GM21786 (cell line): ENCODE data around the gene FBXW8.

Experiments used
- ATAC-seq: cut with Tn5 transposase; IDR thresholded peaks from one replicate; pipeline ENCODE4 v1.9.1; 2021; ENCODE audit not compliant: unreplicated experiment

FBXW8 gene

DNA sequence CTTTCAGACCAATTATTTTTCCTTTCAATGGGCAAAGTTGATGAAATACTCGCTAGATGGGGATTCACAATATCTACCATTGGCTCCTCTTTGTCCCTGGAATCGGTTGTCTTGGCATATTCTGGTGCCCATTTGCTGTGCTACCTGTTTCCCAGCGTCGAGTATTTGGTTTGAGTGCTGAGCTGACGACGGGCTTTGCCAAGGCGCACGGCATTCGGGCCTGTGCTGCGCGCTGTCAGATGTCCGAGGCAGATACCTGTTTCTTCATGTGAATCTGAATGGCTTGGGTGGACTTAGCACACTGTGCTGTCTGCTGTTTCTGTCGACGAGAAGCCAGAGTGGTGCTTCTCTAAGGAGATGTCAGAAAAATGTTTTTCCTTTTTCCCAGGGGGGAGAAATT is 107.5 kb downstream of the FBXW8 start:
- ATAC-seq, result no peak

DNA sequence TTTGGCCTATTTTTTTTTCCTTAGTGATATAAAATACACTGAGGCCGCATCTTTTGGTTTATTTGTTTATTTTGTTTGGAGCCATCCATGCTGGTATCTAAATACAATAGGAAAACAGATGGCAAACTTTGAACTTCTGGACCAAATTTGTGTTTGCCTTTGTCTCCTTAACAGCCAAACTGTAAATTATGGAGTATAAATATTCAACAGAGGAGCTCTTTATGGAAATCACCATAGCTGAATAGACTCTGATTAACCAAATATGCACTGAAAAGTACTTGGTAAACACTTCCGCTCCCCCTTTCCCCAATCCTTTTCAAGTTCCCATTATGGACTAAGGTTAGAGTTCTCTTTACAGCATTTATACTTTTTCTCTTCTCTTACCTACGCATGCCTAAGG is 107.9 kb downstream of the FBXW8 start:
- ATAC-seq, result no peak

DNA sequence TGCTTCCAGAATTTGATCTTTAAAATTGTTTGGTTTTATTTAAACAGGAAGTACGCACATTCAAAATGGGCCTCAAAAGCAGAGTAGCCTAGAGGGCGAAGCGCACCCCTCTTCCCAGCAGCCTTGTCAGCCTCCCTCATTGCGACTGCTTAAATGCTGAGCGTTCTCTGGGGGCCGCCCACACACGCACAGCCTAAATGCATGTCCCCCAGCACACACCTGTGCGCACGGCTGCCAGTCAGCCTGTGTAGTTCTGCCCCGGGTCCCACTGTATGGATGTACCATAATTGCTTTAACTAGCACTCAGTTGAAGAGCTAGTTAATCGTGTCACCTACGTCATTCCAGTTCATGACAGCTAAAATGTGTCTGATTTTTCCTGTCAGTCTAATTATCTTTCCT is 109.1 kb downstream of the FBXW8 start:
- ATAC-seq, result no peak

DNA sequence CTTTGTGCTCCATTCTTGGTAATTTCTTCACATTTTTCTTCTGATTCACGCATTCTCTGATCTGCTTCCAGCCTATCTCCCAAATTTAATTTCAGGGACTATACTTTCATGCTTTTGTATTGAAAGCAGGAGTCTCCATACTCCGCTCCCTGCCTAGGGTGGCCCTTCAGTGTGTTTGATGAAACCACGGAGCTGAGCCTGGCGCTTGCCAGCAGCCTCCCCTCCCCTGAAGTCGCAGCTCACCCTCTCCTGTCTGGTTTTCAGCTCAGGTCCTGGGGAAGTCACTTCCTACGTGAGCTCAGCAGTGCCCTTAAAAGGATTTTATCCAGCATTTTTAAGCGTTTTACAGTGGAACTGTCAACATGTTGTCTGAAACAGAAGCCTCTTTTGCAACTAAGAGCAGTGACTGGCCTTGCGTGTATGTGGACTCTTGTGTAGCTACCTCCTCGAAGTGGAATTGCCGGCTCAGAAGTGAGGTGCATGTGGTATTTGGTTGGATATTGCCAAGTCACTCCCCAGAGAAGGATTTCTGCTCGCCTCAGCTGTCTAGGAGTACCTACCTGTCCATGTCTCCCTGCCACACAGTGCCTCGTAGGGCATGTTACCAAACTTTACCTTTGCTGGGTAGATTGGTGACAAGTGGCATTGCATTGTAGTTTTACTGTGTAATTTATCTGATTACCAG is 109.9 kb downstream of the FBXW8 start:
- ATAC-seq, result no peak

DNA sequence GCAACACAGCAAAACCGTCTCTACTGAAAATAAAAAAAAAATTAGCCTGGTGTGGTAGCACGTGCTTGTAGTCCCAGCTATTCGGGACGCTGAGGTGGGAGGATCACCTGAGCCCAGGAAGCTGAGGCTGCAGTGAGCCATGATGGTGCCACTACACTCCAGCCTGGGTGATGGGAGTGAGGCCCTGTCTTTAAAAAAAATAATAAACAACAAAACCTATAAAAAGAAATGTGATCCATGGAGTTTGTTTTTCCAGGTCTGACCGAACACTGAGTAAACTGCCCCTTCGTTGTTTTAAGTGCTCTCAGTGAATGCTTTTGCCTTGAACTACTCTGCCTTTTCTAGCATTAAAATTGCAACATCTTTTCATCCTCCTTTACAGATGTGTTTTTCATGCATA is 111.7 kb downstream of the FBXW8 start:
- no peak for ATAC-seq

DNA sequence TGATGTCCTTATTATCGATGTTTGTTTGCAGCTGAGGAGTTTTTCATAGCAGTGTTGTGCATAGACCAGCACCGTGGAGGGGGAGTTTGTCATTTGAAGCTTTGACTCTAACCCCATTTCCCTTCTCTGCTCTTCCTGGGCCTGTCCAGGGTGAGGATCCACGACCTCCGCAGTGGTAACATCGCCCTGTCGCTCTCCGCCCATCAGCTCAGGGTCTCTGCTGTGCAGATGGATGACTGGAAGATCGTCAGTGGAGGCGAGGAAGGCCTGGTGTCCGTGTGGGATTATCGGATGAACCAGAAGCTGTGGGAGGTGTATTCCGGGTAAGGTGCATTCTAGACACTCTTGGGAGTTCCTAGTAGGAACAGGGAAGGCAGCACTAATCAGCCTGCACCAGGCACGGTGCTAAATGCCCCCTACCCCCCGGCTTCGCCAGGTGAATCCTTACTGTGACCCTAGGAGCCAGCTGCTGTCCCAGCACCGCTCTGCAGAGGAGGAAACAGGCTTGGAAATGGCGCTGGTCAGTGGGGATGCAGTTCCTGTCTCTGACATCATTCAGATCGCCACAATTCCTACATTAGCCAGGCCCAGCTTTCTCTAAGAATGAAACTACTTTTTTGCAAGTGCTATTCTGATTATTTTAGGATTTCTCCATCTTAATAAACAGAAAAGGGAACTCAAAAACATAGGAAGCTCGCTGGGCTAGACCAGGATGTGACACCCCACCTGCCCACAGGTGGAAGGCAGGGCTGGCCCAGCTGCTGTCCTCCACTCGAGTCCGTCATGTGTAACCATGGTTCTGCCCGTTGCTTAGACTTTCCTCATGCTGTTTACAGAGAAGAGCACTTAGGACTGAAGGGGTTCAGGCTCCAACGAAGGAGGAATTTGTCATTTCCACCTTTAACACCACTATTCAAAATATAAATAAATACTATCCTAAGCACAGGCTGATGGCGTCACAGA is 113.5 kb downstream of the FBXW8 start:
- ATAC-seq, result no peak

DNA sequence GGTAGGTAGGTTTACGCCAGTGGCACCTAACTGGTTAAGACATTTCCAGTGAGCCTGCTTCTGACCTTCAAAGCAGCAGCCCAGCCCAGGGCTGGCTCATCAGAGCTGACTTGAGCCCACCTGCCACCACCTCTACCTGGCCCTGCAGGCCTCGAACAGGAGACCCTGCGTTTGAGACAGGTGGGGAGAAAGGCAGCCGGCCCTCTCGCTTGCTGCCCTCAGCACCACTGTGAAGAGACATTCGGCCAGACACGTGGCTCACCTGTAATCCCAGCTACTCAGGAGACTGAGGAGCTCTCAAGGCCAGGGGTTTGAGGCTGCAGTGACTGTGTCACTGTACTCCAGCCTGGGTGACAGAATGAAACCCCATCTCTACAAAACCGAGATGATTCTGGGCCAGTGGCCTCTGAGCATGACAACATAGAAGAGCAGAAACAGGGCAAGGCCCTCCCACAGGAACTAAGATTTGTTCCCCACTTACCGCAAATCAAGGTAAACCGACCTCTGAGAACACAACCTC is 114.3 kb downstream of the FBXW8 start:
- no peak for ATAC-seq

DNA sequence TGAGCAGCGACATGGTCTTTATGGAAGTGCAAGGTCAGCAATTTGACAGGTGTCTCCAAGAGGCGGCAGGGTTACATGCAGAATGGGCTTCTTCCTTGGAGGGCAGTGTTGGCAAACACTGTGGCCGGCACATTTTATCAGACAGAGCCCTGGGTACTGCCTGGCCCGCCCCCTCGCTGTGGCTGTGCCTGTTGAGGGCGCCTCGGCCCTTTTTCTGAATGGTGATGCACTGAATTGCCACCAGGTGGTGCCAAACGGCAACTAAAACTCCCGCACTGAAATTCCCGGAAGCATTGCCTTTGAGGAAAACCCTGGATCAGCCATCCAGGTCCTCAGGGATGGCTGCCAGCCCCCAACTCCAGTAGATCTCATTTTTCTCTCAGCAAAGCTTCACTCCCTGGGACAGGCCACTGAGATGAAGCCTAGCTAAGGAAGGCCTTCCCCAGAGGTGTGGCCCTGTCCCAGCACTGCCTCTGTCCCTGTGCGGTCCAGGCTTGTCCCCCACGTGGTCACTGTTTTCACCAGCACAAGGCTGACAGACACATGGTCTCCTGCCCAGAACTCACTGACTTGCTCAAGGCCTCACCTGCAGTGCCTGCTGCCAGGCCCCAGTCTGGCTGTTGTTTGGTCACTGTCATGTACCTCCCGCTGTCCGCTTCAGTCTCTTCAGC is 114.9 kb downstream of the FBXW8 start:
- no peak for ATAC-seq

DNA sequence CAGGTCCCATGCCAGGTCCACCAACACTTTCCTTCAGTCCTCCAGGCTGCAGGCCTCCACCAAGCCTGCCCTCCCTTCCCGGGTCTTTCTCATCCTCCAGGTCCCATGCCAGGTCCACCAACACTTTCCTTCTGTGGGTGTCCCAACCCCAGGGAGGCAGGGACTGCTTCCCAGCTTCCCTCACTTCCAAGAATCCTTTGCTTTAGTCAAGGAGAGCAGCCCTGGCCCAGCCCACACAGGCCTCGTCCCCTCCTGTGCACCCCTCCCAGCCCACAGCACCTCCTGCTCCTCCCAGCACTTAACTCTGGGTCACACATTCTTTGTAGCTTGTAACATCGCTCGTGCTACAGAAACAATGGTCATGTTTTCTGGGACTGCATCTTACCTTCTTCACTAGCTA is 115.6 kb downstream of the FBXW8 start:
- ATAC-seq, result no peak

DNA sequence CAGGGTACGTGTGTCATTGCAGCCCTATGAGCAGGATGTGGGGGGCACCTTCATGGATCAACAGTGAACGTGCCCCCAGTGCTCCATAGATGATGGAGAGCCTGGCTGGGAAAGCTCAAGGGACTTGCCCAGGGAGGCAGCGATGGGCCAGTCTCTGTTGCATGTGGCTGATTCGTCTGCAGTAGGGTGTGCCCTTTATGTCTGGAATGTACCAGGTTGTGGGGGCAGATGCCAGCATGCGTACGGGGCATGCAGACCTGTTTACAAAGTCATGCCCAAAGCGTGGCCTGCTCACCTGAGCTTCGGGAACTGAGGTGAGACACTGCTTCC is 116.1 kb downstream of the FBXW8 start:
- no peak for ATAC-seq

DNA sequence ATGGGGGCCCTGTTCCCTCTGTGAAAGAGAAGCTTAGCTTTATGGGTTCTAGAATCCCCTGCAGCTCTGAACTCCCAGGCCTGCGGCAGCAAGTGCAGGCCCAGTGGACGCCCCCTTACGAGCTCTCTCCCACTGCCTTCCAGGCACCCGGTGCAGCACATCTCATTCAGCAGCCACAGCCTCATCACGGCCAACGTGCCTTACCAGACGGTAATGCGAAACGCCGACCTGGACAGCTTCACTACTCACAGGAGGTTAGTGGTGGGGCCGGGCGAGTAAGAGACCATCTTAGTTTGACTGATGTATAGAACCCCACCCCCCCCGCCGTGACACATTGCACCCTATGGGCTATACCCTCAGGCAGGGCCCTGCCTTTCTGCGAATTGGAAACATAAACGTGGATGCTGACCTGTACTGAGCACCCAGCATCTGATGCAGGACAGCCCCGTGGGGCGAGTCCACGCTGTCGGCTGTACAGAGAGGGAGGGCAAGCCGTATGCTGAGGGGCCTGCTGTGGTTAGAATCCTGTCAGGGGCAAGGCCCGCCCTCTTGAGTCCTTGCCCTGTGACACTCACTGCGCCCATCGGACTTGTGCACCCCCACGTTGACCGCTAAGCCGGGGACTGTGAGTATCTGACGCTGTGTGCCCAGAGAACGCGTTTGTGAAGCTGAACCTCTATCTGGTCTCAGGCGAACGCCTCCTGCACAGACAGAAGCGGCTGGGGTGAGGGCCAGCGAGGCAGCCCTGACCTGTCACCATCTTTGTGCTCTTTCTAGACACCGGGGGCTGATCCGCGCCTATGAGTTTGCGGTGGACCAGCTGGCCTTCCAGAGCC is 116.7 kb downstream of the FBXW8 start:
- no peak for ATAC-seq

DNA sequence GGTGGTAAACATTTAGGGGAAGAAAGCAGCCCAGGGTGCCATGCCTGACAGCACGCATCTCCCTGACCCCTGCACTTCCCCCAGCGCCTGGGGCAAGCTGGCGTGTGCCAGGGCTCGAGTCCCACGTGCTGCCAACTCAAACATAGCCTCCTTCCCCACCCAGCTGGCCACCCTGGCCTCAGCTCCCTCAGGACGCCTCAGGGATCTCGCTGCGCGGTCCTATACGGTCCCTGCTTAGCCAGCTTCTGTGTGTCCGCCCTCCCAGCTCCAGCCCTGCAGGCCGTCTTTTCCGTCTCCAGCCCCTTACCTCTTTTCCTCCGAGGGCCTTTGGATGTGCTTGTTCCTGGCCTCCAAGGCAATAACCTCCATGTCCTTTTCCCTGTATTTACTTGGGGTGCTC is 117.5 kb downstream of the FBXW8 start:
- ATAC-seq, result no peak

DNA sequence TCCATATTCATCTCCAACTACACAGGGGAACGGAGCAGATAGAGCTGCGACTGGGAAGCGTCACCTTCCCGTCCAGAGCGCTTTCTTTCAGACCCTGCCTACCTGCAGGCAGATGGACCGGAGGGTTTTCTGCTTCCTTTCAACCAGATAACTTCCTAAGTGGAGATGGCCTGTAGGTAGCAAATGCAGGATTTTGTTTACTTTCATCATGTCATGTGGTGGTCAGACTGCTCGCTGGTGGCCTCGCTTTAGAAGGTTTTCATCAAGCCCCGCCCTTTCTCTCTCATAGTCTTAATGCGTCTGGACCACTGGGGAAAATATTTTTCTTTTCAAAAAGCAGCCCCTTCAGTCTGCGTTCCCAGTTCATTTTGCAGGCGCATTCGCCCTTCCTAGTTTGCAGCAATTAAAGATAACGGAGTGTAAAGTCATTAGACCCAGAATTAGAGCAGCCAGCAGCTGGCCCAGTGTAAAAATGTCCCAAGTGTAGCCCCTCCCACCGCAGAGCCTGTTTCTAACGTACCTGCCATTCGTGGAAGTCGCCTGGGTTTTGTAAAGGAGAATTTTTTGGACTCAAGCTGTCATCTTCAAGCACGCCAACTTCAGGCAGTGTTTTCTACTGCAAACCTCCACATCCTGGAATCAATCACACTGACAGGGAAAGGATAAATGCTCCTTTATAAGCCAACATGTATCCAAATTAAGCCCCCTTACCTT is 119.6 kb downstream of the FBXW8 start:
- no peak for ATAC-seq

DNA sequence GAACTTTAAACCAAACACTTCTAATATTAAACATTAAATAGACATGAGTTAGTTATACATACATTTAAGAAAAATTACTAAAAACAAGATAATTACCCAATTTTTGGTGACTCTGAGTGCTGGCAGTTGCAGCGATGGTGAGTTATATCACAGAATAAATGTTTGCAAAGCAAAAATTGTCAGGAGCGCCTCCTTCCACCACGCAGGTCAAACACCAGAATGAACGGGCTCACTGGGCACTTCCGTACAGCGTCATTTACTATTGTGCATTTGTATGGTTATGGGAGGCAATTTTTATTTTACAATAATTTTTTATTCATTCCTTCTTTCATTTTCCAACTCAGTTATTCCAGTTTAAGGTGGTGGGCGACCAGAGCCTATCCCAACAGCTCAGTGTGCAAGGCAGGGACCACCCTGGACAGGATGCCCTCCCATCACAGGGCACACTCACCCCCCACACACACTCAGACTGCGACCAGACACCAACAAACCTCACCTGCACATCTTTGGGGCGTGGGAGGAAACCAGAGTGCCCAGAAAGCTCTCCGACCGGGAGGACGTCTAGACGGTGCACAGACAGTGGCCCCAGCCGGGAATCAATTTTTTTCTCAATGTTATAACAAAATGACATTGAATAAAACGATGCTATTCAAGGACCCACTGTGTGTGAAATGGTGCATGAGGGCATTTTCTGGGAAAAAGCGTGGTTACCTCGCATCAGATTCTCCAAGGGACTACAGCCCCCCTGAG is 121.3 kb downstream of the FBXW8 start:
- no peak for ATAC-seq

DNA sequence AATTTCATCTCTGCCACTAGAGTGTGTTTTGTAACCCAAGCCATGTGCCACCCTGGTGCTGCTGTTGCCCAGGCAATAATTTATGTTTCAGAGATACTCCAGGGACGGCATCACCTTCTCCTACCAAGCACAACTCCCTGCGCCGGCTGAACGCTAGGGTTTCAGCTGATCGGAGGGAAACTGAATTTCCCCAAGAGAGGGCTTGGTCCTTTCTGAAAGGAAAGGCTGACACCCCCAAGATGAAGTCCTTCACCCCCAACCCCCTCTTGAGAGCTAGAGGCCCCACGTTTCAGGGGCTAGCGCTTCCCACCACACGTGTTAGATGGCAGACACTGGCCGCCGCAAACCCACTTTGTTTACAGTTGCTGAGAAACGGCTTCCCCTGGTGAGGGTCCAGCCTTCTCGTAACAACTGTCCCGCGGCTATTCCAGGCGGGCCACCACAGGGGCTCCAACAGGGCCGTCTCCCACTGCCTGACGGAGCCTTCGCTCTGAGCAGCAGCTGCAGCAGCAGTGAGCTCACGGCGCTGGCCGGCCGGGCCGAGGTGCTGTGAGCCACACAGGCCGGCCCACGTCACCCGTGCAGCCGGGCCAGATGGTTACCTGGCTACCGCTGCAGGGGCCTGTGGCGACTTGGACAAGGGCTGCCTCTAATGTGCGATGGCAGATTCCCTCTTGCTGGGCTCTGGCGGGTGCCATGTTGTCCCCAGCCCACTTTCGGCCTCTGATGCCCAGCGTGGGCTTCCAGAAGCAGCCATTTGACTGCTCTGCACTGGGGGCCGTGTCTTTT is 122.0 kb downstream of the FBXW8 start:
- ATAC-seq, result no peak

DNA sequence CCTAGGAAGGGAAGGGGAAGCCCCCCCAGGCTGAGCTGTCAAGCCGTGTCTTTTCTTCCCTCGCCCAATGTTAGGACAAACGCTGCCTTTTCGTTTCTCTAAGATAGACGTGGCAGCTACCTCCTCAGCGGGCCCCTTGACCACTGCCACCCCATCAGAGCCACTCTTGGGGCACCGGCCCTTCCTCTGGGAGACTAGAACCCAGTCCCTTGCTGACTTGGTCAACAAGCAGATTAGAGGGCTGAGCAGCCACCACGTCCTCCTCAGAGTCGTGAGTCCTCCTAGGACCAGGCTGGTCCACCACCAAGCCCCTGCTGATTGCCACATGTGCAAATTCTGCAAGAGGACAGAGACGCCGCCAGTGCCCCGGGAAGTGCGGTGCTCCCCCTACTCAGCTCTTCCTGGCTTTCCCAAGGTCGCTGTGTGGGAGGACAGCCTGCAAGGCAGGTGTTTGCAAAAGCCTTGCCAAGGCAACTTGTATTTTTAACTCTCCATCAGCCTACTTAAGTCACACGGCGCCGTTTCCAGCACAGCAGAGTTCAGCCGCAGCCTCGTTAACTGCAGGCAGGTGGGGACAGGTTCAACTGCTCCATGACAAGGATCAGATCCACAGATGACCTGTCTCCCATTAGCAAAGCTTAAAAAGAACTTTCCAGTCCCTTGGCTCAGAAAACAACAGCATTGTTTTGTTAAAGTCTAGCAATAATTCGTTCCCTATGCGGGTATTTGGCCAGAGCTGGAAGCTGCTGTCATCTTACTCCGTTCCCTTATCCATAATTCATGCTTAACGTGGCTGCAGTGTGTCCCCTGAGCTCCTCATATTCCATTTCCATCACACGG is 122.9 kb downstream of the FBXW8 start:
- no peak for ATAC-seq

DNA sequence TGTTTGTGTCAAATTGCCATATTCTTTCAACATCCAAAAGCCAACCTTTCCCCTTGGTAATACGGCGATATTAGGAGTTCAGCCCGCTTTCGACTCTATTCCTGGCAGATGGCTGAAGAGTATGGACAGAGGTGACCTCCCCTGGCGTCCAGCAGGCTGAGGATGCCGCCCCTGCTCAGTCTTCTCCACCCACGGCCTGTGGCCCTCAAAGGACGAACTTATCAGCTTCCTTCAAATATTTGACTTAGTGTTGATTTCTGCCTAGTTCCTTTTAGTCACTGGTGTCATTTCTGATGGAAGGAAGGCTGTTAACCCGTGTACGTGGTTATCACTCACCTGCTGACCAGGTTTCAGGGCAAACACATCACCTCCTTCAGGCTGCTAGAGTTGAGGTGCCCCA is 123.5 kb downstream of the FBXW8 start:
- no peak for ATAC-seq

DNA sequence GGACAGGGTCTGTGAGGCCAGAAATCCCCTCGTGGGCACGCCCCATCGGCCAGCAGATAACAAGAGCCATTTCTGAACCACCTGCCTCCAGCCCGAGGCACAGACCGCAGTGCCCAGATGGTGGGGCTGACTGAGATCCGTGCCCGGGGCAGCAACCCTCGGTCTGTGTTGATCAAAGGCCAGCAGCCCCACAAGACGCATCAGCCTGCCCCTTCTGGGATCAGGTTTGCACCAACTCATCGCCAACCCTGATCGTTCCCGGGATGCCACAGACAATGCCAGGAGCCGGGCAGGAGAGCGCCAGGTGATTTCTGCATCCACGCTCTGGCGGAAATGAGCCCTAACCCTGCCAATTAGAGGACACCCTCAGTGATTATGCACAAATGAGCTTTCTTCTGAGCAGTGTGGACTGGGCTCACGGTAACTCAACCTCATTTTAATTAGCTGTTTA is 124.0 kb downstream of the FBXW8 start:
- ATAC-seq, result no peak
